ENCODE data around the gene THOC5.
"Not testable (repeated sequence)": the region's sequence is repeated elsewhere in the genome, so short reads cannot be mapped to it uniquely, and the experiment has no call there.

The THOC5 gene

GRCh38 chr22:29559030-29559429, 5.5 kb upstream of the THOC5 start:
- no peak overlapping the region for H3K4me3 ChIP-seq (ENCODE audit: low read length)
- H3K56ac ChIP-seq (ENCODE audit: low read length), result no peak overlapping the region
- H3K27me3 ChIP-seq (ENCODE audit: insufficient read depth, low read length, poor library complexity), result no peaks in the 10 kb centered on the region
- H2BK5ac ChIP-seq (ENCODE audit: low read length), result no peak overlapping the region
- H3K18ac ChIP-seq (ENCODE audit: low read length), result no peak overlapping the region
- H3K9ac ChIP-seq (ENCODE audit: low read length), result no peak overlapping the region
- H3K4me1 ChIP-seq (ENCODE audit: control insufficient read depth, low read depth, low read length), result no peaks in the 10 kb centered on the region
- no peak overlapping the region for H3K27ac ChIP-seq (ENCODE audit: low read depth, low read length)
- no peak overlapping the region for H2BK15ac ChIP-seq (replicated peaks; ENCODE audit: low read depth)
- no peak overlapping the region for H4K5ac ChIP-seq (ENCODE audit: low read length)
- H3K4me2 ChIP-seq (ENCODE audit: low read length), result no peak overlapping the region
- no peak overlapping the region for H2BK120ac ChIP-seq (ENCODE audit: low read depth, low read length)
- H3K23ac ChIP-seq (ENCODE audit: low read length), result no peak overlapping the region
- no peak for DNase-seq
- H4K8ac ChIP-seq (ENCODE audit: low read depth, low read length), result no peak overlapping the region
- H3K4ac ChIP-seq (ENCODE audit: low read depth, low read length), result no peak overlapping the region
- H3K79me1 ChIP-seq (ENCODE audit: low read length), result no peaks in the 10 kb centered on the region
- no CpG with 5 or more reads among the region's 6 CpGs for WGBS (ENCODE audit: extremely low coverage, insufficient coverage, low lambda C conversion rate)
- peaks cover 12% of the 10 kb centered on the region for H3K36me3 ChIP-seq (ENCODE audit: control insufficient read depth, insufficient read depth, low read length)
- H2AK5ac ChIP-seq (ENCODE audit: low read length), result no peak overlapping the region
- H3K79me2 ChIP-seq (ENCODE audit: control insufficient read depth, insufficient read depth, low read length), result no peaks in the 10 kb centered on the region

GRCh38 chr22:29555065-29555644, 1.6 kb upstream of the THOC5 start:
- Histone ChIP-seq H3K4me3 (ENCODE audit: low read length) (no peak overlapping the region), H3K36me3 (ENCODE audit: control insufficient read depth, insufficient read depth, low read length) (peaks cover 6% of the 10 kb centered on the region)

GRCh38 chr22:29552357-29552756, 1.2 kb downstream of the THOC5 start:
- H3K4me1 ChIP-seq (ENCODE audit: control insufficient read depth, low read depth, low read length); H3K4ac ChIP-seq (ENCODE audit: low read depth, low read length); H4K8ac ChIP-seq (ENCODE audit: low read depth, low read length); H3K4me3 ChIP-seq (ENCODE audit: low read length); H3K18ac ChIP-seq (ENCODE audit: low read length); DNase-seq; H3K27me3 ChIP-seq (ENCODE audit: insufficient read depth, low read length, poor library complexity); H3K56ac ChIP-seq (ENCODE audit: low read length); H2BK120ac ChIP-seq (ENCODE audit: low read depth, low read length); H3K4me2 ChIP-seq (ENCODE audit: low read length); H4K5ac ChIP-seq (ENCODE audit: low read length); H3K9ac ChIP-seq (ENCODE audit: low read length); H2AK5ac ChIP-seq (ENCODE audit: low read length); H3K27ac ChIP-seq (ENCODE audit: low read depth, low read length); H2BK5ac ChIP-seq (ENCODE audit: low read length); H3K79me2 ChIP-seq (ENCODE audit: control insufficient read depth, insufficient read depth, low read length); H2BK15ac ChIP-seq (replicated peaks; ENCODE audit: low read depth); H3K23ac ChIP-seq (ENCODE audit: low read length): not testable (repeated sequence)
- no CpG with 5 or more reads among the region's 33 CpGs for WGBS (ENCODE audit: extremely low coverage, insufficient coverage, low lambda C conversion rate)
- H3K36me3 ChIP-seq (ENCODE audit: control insufficient read depth, insufficient read depth, low read length), result peaks cover 11% of the 10 kb centered on the region
- peaks cover 11% of the 10 kb centered on the region for H3K79me1 ChIP-seq (ENCODE audit: low read length)

More at GRCh38 chr22:29555065-29555644, 1.6 kb upstream of the THOC5 start:
- Histone ChIP-seq H3K23ac (ENCODE audit: low read length) (no peak overlapping the region), H2BK5ac (ENCODE audit: low read length) (no peak overlapping the region), H3K79me2 (ENCODE audit: control insufficient read depth, insufficient read depth, low read length) (peaks cover 3% of the 10 kb centered on the region), H3K4me2 (ENCODE audit: low read length) (no peak overlapping the region), H2AK5ac (ENCODE audit: low read length) (no peak overlapping the region), H2BK15ac (replicated peaks; ENCODE audit: low read depth) (no peak overlapping the region), H3K56ac (ENCODE audit: low read length) (no peak overlapping the region), H3K4ac (ENCODE audit: low read depth, low read length) (no peak overlapping the region), H3K9ac (ENCODE audit: low read length) (no peak overlapping the region), H4K5ac (ENCODE audit: low read length) (no peak overlapping the region), H3K79me1 (ENCODE audit: low read length) (peaks cover 5% of the 10 kb centered on the region), H3K18ac (ENCODE audit: low read length) (no peak overlapping the region), H3K27ac (ENCODE audit: low read depth, low read length) (no peak overlapping the region), H3K4me1 (ENCODE audit: control insufficient read depth, low read depth, low read length) (no peaks in the 10 kb centered on the region), H2BK120ac (ENCODE audit: low read depth, low read length) (no peak overlapping the region), H3K27me3 (ENCODE audit: insufficient read depth, low read length, poor library complexity) (no peaks in the 10 kb centered on the region), H4K8ac (ENCODE audit: low read depth, low read length) (no peak overlapping the region)
- no peak for DNase-seq
- WGBS (ENCODE audit: extremely low coverage, insufficient coverage, low lambda C conversion rate), result no CpG with 5 or more reads among the region's 4 CpGs

GRCh38 chr22:29550005-29550404, 3.6 kb downstream of the THOC5 start:
- Histone ChIP-seq H2BK5ac (ENCODE audit: low read length) (no peak overlapping the region), H3K79me1 (ENCODE audit: low read length) (peaks cover 11% of the 10 kb centered on the region), H3K23ac (ENCODE audit: low read length) (no peak overlapping the region), H3K4ac (ENCODE audit: low read depth, low read length) (no peak overlapping the region), H3K4me1 (ENCODE audit: control insufficient read depth, low read depth, low read length) (no peaks in the 10 kb centered on the region), H2BK120ac (ENCODE audit: low read depth, low read length) (no peak overlapping the region), H3K56ac (ENCODE audit: low read length) (no peak overlapping the region), H2BK15ac (replicated peaks; ENCODE audit: low read depth) (no peak overlapping the region), H3K9ac (ENCODE audit: low read length) (no peak overlapping the region), H3K27ac (ENCODE audit: low read depth, low read length) (no peak overlapping the region), H3K79me2 (ENCODE audit: control insufficient read depth, insufficient read depth, low read length) (peaks cover 5% of the 10 kb centered on the region), H4K8ac (ENCODE audit: low read depth, low read length) (no peak overlapping the region), H3K27me3 (ENCODE audit: insufficient read depth, low read length, poor library complexity) (no peaks in the 10 kb centered on the region), H3K4me3 (ENCODE audit: low read length) (no peak overlapping the region), H3K4me2 (ENCODE audit: low read length) (no peak overlapping the region), H3K18ac (ENCODE audit: low read length) (no peak overlapping the region), H2AK5ac (ENCODE audit: low read length) (no peak overlapping the region), H3K36me3 (ENCODE audit: control insufficient read depth, insufficient read depth, low read length) (peaks cover 11% of the 10 kb centered on the region), H4K5ac (ENCODE audit: low read length) (no peak overlapping the region)
- WGBS (ENCODE audit: extremely low coverage, insufficient coverage, low lambda C conversion rate), result no CpG with 5 or more reads among the region's 4 CpGs
- no peak for DNase-seq

- WGBS (ENCODE audit: extremely low coverage, insufficient coverage, low lambda C conversion rate), result no CpG with 5 or more reads among the region's 8 CpGs
- not testable (repeated sequence) for H3K9ac ChIP-seq (ENCODE audit: low read length); H3K4me1 ChIP-seq (ENCODE audit: control insufficient read depth, low read depth, low read length); H3K56ac ChIP-seq (ENCODE audit: low read length); H2BK5ac ChIP-seq (ENCODE audit: low read length); H3K4me3 ChIP-seq (ENCODE audit: low read length); H3K79me2 ChIP-seq (ENCODE audit: control insufficient read depth, insufficient read depth, low read length); H3K4ac ChIP-seq (ENCODE audit: low read depth, low read length); H4K5ac ChIP-seq (ENCODE audit: low read length); DNase-seq; H3K23ac ChIP-seq (ENCODE audit: low read length); H2AK5ac ChIP-seq (ENCODE audit: low read length); H2BK120ac ChIP-seq (ENCODE audit: low read depth, low read length); H4K8ac ChIP-seq (ENCODE audit: low read depth, low read length); H3K27ac ChIP-seq (ENCODE audit: low read depth, low read length); H3K27me3 ChIP-seq (ENCODE audit: insufficient read depth, low read length, poor library complexity); H3K18ac ChIP-seq (ENCODE audit: low read length); H3K79me1 ChIP-seq (ENCODE audit: low read length); H2BK15ac ChIP-seq (replicated peaks; ENCODE audit: low read depth); H3K4me2 ChIP-seq (ENCODE audit: low read length)
- H3K36me3 ChIP-seq (ENCODE audit: control insufficient read depth, insufficient read depth, low read length), result peaks cover 23% of the 10 kb centered on the region
Observed at GRCh38 chr22:29545045-29545444, 8.5 kb downstream of the THOC5 start.

GRCh38 chr22:29541845-29542244, 11.7 kb downstream of the THOC5 start:
- WGBS (ENCODE audit: extremely low coverage, insufficient coverage, low lambda C conversion rate), result no CpG with 5 or more reads among the region's 1 CpG
- no peak overlapping the region for H3K56ac ChIP-seq (ENCODE audit: low read length)
- H3K23ac ChIP-seq (ENCODE audit: low read length), result no peak overlapping the region
- no peak overlapping the region for H3K27ac ChIP-seq (ENCODE audit: low read depth, low read length)
- H3K79me2 ChIP-seq (ENCODE audit: control insufficient read depth, insufficient read depth, low read length), result no peaks in the 10 kb centered on the region
- no peak overlapping the region for H4K8ac ChIP-seq (ENCODE audit: low read depth, low read length)
- H3K4me2 ChIP-seq (ENCODE audit: low read length), result no peak overlapping the region
- no peak for DNase-seq
- H3K9ac ChIP-seq (ENCODE audit: low read length), result no peak overlapping the region
- H2BK120ac ChIP-seq (ENCODE audit: low read depth, low read length), result no peak overlapping the region
- no peak overlapping the region for H4K5ac ChIP-seq (ENCODE audit: low read length)
- H2BK15ac ChIP-seq (replicated peaks; ENCODE audit: low read depth), result no peak overlapping the region
- no peaks in the 10 kb centered on the region for H3K4me1 ChIP-seq (ENCODE audit: control insufficient read depth, low read depth, low read length)
- no peak overlapping the region for H2BK5ac ChIP-seq (ENCODE audit: low read length)
- H3K4ac ChIP-seq (ENCODE audit: low read depth, low read length), result no peak overlapping the region
- H3K18ac ChIP-seq (ENCODE audit: low read length), result no peak overlapping the region
- H3K4me3 ChIP-seq (ENCODE audit: low read length), result no peak overlapping the region
- H3K79me1 ChIP-seq (ENCODE audit: low read length), result no peaks in the 10 kb centered on the region
- no peak overlapping the region for H2AK5ac ChIP-seq (ENCODE audit: low read length)
- H3K27me3 ChIP-seq (ENCODE audit: insufficient read depth, low read length, poor library complexity), result no peaks in the 10 kb centered on the region
- H3K36me3 ChIP-seq (ENCODE audit: control insufficient read depth, insufficient read depth, low read length), result peaks cover 15% of the 10 kb centered on the region

Measured in mesendoderm (in vitro differentiated cells).